K562 (cell line): Measurements from ENCODE around the gene DKK3. TPM values are rescaled to one million over a fixed set of nuclear protein-coding genes. Genes with fewer than 3 reads are reported as not detected.

ENCODE experiments used
- ATAC-seq: fragments of 200-7000 bp; cut with Tn5 transposase; 3 replicates; pipeline ENCODE4 v1.9.1; 2020; ENCODE audit warnings: moderate library complexity
- BruUV-seq: library from RNA; stranded (reverse); fragments of 400-500 nt; replicated peaks from 2 replicates; lab custom pipeline; 2021; lab: Mats Ljungman, UMichigan
- CTCF ChIA-PET: fragments of 300-600 bp; formaldehyde crosslinking; extraction: SDS; loops from one replicate; lab custom pipeline; 2021; ENCODE audit warnings: low intra/inter-chr PET ratio; lab: Yijun Ruan, JAX
- POLR2A ChIA-PET: fragments of 300-600, 350-650 bp; sonication (Branson Sonifier 250); formaldehyde crosslinking; extraction: SDS; loops from one replicate; lab custom pipeline; 2021; ENCODE audit warnings: antibody characterized with exemption, inconsistent platforms; lab: Yijun Ruan, JAX
- DNase-seq, 4 experiments: peaks; one replicate each; pipeline versions ENCODE4 v3.0.0 to v3.0.0-alpha.2; 2011 to 2018; ENCODE audit warnings: low spot score in 3 of 4, mixed read lengths in 3 of 4; ENCODE audit errors: extremely low read depth in 1 of 4
- FAIRE-seq: peaks from 2 replicates; lab custom pipeline; 2011; peaks lifted over from hg19 to GRCh38; lab: Jason Lieb, UNC
- H2AFZ ChIP-seq: 2 replicates; pipeline ENCODE4 v1.6.0; 2011; ENCODE audit warnings: low read depth, low read length, control low read depth, inconsistent platforms
- H3K27ac ChIP-seq: fragments of 200-600 bp; 3 replicates; pipeline ENCODE4 v1.8.0; 2011; ENCODE audit warnings: low read depth, mild to moderate bottlenecking, control low read depth, inconsistent platforms, low read length, moderate library complexity, mixed read lengths; ENCODE audit errors: extremely low read depth
- H3K27me3 ChIP-seq, 2 experiments: fragments of 300-600 bp in 1 of 2; 2 replicates in 1 of 2; 3 replicates in 1 of 2; pipeline versions ENCODE4 v1.6.0 to v1.8.0; 2011; ENCODE audit warnings: inconsistent platforms in 2 of 2, low read length in 2 of 2, mild to moderate bottlenecking in 1 of 2, mixed read lengths in 1 of 2, moderate library complexity in 1 of 2; ENCODE audit not compliant: control insufficient read depth in 2 of 2, insufficient read depth in 2 of 2
- H3K36me3 ChIP-seq: fragments of 300-600 bp; 3 replicates; pipeline ENCODE4 v1.8.0; 2011; ENCODE audit warnings: mild to moderate bottlenecking, low read length, inconsistent platforms; ENCODE audit not compliant: control insufficient read depth, insufficient read depth
- H3K4me1 ChIP-seq, 2 experiments: fragments of 200-600 bp in 1 of 2; replicated peaks in 1 of 2; 2 replicates in 1 of 2; 3 replicates in 1 of 2; pipeline versions ENCODE4 v1.5.1 to v1.8.0; 2011; ENCODE audit warnings: inconsistent platforms in 2 of 2, low read length in 2 of 2, mild to moderate bottlenecking in 1 of 2, mixed read lengths in 1 of 2, moderate library complexity in 1 of 2; ENCODE audit not compliant: control insufficient read depth in 2 of 2, insufficient read depth in 2 of 2
- H3K4me2 ChIP-seq: 2 replicates; pipeline ENCODE4 v1.6.1; 2011; ENCODE audit warnings: low read length, control low read depth, inconsistent platforms, mixed read lengths; ENCODE audit not compliant: insufficient read depth
- H3K4me3 ChIP-seq: fragments of 200-600 bp; sonication (generic), shearing (Covaris generic); 2 replicates; pipeline ENCODE4 v1.5.1; 2016; ENCODE audit warnings: control low read depth, inconsistent platforms
- H3K79me2 ChIP-seq: fragments of 200-600 bp; 3 replicates; pipeline ENCODE4 v1.8.0; 2011; ENCODE audit warnings: low read length, inconsistent platforms; ENCODE audit not compliant: control insufficient read depth, insufficient read depth
- H3K9ac ChIP-seq, 2 experiments: 2 replicates each; pipeline versions ENCODE4 v1.6.0 to v1.6.1; 2011; ENCODE audit warnings: low read depth in 2 of 2, low read length in 2 of 2, control low read depth in 1 of 2, inconsistent platforms in 1 of 2, mild to moderate bottlenecking in 1 of 2, mixed read lengths in 1 of 2; ENCODE audit not compliant: insufficient read depth in 1 of 2
- H3K9me1 ChIP-seq: one replicate; pipeline ENCODE4 v1.6.0; 2011; ENCODE audit warnings: inconsistent platforms, mild to moderate bottlenecking, low read length, moderate library complexity; ENCODE audit not compliant: control insufficient read depth, insufficient read depth
- H3K9me3 ChIP-seq: replicated peaks from 2 replicates; pipeline ENCODE4 v1.5.1; 2011; ENCODE audit warnings: low read depth, low read length, inconsistent platforms; ENCODE audit not compliant: control insufficient read depth, insufficient read depth
- H4K20me1 ChIP-seq: replicated peaks from 2 replicates; pipeline ENCODE4 v1.6.1; 2011; ENCODE audit warnings: low read length, inconsistent platforms, mixed read lengths; ENCODE audit not compliant: control insufficient read depth, insufficient read depth
- CAMTA2 ChIP-seq: fragments of 250-450 bp; sonication (Bioruptor Pico); conservative IDR thresholded peaks from 2 replicates; pipeline ENCODE4 v1.5.1; 2022
- GABPA ChIP-seq: fragments of 200-800 bp; sonication (Bioruptor generic); conservative IDR thresholded peaks from 2 replicates; pipeline ENCODE4 v1.6.1; 2016; ENCODE audit warnings: low read depth, missing genetic modification characterization, missing compliant biosample characterization
- POLR2G ChIP-seq: fragments of 200-400 bp; formaldehyde crosslinking; IDR thresholded peaks from 2 replicates; pipeline ENCODE4 v1.6.1; 2017; ENCODE audit warnings: low read depth, mild to moderate bottlenecking, antibody characterized with exemption, low read length, moderate library complexity
- RFX7 ChIP-seq: fragments of 250-450 bp; sonication (Bioruptor Pico); IDR thresholded peaks from 2 replicates; pipeline ENCODE4 v1.5.1; 2021; ENCODE audit warnings: mild to moderate bottlenecking
- ZBTB17 ChIP-seq: fragments of 450-650 bp; formaldehyde crosslinking; IDR thresholded peaks from 2 replicates; pipeline ENCODE4 v1.4.0; 2020; ENCODE audit warnings: mild to moderate bottlenecking
- ZNF217 ChIP-seq: sonication (generic); formaldehyde crosslinking; IDR thresholded peaks from 2 replicates; pipeline ENCODE4 v1.8.0; 2022; ENCODE audit warnings: mild to moderate bottlenecking, missing genetic modification reagents
- ZNF224 ChIP-seq: sonication (generic); formaldehyde crosslinking; IDR thresholded peaks from 2 replicates; pipeline ENCODE4 v1.8.0; 2022; ENCODE audit warnings: mild to moderate bottlenecking, missing genetic modification reagents
- WGBS: fragments of 100-300 bp; shearing (Covaris generic); methylation state at CpG from one replicate; pipeline ENCODE4 v1.1.6; 2016; ENCODE audit warnings: low coverage, mixed read lengths; ENCODE audit not compliant: insufficient coverage; ENCODE audit errors: missing lambda C conversion rate; 5-methylcytosine and 5-hydroxymethylcytosine counted together
- in situ Hi-C: fragments of 300-500 bp; cut with MboI; formaldehyde crosslinking; loops from 4 replicates; pipeline ENCODE4 v1.15.0; 2018; ENCODE audit warnings: inconsistent platforms, mixed read lengths
- intact Hi-C: fragments of 100-400 bp; cut with micrococcal nuclease; formaldehyde crosslinking; loops from 2 replicates; pipeline ENCODE4 v1.14.2; 2022
- polyA plus RNA-seq, 8 experiments: library from polyadenylated mRNA; depleted of rRNA in 4 of 8; stranded (reverse) in 5 of 8; unstranded in 3 of 8; fragments of >200 nt; fragmentation: Nextera tagmentation in 2 of 8; fragmentation: Illumina TruSeq in 1 of 8; extraction: Ambion mirVana in 2 of 8; extraction: Trizol in 1 of 8; gene quantifications; 2 replicates each; pipeline versions ENCODE4 v1.2.1 to v1.2.3, GENCODE V29; 2011 to 2014; ENCODE audit warnings: inconsistent platforms in 1 of 8, missing spikeins in 1 of 8
- total RNA-seq, 7 experiments: library from RNA; depleted of rRNA in 6 of 7; stranded (reverse); fragments of >200 nt in 6 of 7; fragmentation: Illumina TruSeq in 2 of 7; extraction: Trizol in 2 of 7; gene quantifications; 2 replicates each; pipeline versions ENCODE4 v1.2.1 to v1.2.3, GENCODE V29; 2011 to 2021; ENCODE audit warnings: low replicate concordance in 1 of 7
- TF ChIP-seq, protein P1 (sequence below): fragments of 450-650 bp; formaldehyde crosslinking; IDR thresholded peaks from 2 replicates; pipeline ENCODE4 v1.4.0; 2020; ENCODE audit warnings: mild to moderate bottlenecking, mixed read lengths

DKK3 gene
- total and polyA plus RNA-seq, 9 of the 15 experiments (the other 6 are each of a cell fraction or from before 2014, with no cell fraction given), result 0.14 to 0.85 (median 0.38) TPM; not detected in 6

DNA sequence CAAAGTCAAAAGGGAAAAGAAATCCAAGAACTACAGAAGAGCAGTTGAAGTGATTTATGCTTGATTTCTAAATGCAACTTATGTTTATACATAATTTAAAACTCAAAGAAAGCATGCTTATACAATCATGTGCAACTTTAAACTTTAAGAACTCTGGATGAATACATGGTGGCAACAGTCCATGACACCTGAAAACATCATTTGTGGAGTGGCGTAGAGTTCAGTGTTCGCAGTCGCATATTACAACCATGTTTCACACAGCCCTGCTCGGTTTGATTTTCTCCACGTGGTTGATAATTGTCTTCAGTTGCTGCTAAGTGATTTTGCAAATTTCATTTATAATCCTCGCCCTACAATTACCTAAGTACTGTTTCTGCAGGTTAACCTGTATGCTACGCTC, 45.4 kb downstream of the DKK3 start (continued):
- TF ChIP-seq GABPA (no peak), RFX7 (CRISPR knock-in tag) (no peak), CAMTA2 (no peak), ZNF217 (CRISPR knock-in tag) (no peak), ZBTB17 (CRISPR knock-in tag) (no peak)
- TF ChIP-seq, all 486 proteins: peak for 0

- ATAC-seq (0 out of 3 replicates have a peak, but pooled peaks have one; percentile 9), DNase-seq (no peak), FAIRE-seq (no peak)
- H2AFZ ChIP-seq, result no peak overlapping the region
- H4K20me1 ChIP-seq, result no peaks in the 10 kb centered on the region; the same call in 1 of the 2 replicates
- H3K27ac ChIP-seq, result no peak overlapping the region
- H3K36me3 ChIP-seq, result peaks cover 7% of the 10 kb centered on the region; the same call in 1 of the 3 replicates
- WGBS, result 8% methylated on average over 3 of the region's 3 CpGs
- in situ Hi-C loops, result no loop called here
- peaks cover 3 to 6% of the 10 kb centered on the region in 2 experiments; a peak in 4 of 5 replicates for H3K4me1 ChIP-seq
- TF ChIP-seq, protein P1, sequence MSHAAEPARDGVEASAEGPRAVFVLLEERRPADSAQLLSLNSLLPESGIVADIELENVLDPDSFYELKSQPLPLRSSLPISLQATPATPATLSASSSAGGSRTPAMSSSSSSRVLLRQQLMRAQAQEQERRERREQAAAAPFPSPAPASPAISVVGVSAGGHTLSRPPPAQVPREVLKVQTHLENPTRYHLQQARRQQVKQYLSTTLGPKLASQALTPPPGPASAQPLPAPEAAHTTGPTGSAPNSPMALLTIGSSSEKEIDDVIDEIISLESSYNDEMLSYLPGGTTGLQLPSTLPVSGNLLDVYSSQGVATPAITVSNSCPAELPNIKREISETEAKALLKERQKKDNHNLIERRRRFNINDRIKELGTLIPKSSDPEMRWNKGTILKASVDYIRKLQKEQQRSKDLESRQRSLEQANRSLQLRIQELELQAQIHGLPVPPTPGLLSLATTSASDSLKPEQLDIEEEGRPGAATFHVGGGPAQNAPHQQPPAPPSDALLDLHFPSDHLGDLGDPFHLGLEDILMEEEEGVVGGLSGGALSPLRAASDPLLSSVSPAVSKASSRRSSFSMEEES (CRISPR knock-in tag), result peak; percentile 57; the same call in 1 of the 2 replicates
- 0 out of 2 replicates have a peak, but pooled peaks have one; percentile 9 for TF ChIP-seq POLR2G
- no peak for TF ChIP-seq ZNF224 (CRISPR knock-in tag)
- H3K4me2 ChIP-seq, result no peak overlapping the region
- ChIA-PET POLR2A (interaction anchor here (0.8 kb wide), 1 partner anchor 120 kb away, joined by 3 read pairs; no protein-coding TSS in a partner anchor), CTCF (interaction anchor here (0.6 kb wide), 1 partner anchor 28 kb away, joined by 3 read pairs; no protein-coding TSS in a partner anchor)
- no peaks in the 10 kb centered on the region for H3K9me3 ChIP-seq
- intact Hi-C loops, result loop anchor here (5.0 kb wide), 1 partner anchor 164 kb away; no protein-coding TSS in a partner anchor
- BruUV-seq, result no TSS peak
- no peak overlapping the region for H3K9ac ChIP-seq
- H3K27me3 ChIP-seq, result peaks cover 9 to 31% of the 10 kb centered on the region in 2 experiments; a peak in 4 of 5 replicates
- no peak overlapping the region for H3K4me3 ChIP-seq
- H3K9me1 ChIP-seq, result no peaks in the 10 kb centered on the region
- H3K79me2 ChIP-seq, result no peaks in the 10 kb centered on the region
Observed at GRCh38 chr11:11961399-11962028, 46.9 kb downstream of the DKK3 start.
